ENCODE data around the gene LRIG1.

The LRIG1 gene

GRCh38 chr3:66467996-66468735, 32.7 kb downstream of the LRIG1 start:
- no peak for DNase-seq

DNA sequence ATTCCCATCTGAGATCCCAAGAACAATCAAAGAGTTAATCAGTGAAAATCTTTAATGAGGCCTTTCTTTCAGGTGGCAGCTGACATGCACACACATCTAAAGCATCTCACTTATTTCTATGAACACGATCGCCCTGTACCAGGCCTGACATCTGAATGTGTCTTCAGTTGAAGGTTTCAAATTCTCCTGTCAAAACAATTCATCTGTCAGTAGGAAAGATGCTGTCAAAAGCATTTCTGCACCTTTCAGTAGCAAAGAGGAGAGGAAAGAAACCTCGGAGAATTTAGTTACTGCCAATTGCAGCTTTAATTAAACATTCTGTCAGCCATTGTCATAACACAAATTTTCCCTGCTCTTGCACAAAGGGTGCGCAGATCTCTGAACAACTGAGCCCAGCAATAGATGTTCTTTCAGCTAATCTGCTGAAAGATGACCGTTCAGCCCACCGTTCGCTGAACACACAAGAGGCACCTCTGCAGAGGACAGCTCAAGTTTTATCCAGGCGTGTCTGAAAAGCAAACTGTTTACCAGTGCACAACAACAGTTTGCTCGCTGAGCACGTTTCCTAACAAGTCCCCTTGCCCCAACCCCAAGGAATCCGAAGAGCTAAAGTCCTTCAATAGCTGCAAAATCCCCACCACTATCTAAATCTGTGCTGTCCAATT, 34.1 kb downstream of the LRIG1 start:
- no peak for DNase-seq

DNA sequence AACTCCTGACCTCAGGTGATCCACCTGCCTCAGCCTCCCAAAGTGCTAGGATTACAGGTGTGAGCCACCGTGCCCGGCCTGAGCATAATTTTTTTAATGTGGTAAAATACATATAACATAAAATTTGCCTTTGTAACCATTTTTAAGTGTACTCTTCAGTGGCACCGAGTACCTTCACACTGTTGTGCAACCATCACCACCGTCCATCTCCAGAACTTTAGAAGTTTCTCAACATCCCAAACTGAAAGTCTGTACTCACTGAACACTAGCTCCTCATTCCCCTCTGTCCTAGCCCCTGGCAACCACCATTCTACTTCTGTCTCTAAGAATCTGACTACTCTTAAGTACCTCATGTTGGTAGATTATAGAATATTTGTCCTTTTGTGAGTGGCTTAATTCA, 35.2 kb downstream of the LRIG1 start:
- no peak for DNase-seq

DNA sequence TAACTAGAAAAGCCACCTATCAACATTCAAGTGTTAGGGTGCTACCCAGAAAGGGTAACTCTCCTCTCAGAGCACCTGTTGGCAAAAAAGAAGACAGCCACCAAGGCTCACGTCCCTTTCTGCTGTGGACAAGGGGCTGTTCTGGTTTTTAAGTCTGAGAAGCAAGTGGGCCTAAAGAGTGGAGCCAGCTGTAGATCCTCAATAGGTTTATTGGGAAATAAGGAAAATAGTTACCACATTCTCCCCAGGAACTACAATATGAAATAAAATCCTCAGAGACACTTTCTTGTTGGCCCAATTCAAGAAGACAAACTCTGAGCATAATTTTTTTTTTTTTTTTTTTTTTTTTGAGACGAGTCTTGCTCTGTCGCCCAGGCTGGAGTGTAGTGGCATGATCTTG, 35.8 kb downstream of the LRIG1 start:
- DNase-seq, result no peak

DNA sequence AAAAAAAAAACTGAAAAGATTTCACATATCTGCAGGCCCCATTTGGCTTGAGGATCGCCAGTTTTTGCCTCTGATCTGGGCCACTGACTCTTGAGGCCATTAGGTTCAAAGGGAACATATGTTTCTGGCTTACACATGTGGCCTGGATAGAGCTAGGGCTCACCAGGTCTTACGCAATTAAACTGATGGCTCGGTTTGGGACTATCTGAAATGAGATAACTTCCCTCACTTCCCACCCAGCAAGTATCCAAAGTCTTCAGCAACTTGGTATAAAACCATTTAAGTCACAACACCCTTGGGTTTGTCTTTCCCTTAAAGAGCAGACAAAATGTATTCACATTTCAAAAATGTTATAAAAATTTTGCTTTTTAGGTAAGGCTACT, 36.3 kb downstream of the LRIG1 start:
- no peak for DNase-seq

DNA sequence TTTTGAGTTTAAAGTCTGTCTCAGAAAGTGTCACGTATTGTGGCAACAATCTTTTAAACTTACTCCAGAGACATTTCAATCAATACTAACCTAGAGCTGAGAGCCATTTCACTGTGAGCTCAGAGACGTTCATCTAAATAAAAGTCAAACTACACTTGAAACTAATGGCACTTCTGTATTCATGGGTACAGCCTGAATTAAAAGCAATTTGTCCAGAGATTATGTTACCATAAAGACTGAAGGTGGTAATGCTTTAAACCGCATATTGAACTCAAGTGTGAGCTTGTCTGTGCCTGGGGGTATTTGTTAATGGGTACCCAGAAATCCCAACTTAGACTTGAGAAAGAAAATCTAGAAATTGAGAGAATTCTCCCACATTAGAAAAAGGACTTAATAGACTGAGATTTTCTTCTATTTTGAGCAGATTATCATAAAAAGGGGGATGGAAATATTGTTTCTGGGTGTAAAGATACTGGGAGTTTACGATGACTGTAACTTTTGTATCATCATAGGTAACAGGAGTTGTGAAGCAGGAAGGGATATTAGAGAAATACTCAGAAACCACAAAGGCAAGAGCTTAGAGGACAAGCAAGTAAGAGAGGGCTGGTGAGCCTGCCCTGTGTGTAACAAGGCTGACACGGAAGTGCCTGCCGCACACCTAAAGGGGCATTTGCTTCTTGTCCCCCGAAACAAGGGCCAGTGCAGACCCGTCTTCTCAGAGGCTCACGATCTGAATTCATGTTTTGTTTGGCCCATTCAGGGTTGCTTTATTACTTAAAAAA, 36.9 kb downstream of the LRIG1 start:
- DNase-seq, result no peak

GRCh38 chr3:66463054-66463631, 37.7 kb downstream of the LRIG1 start:
- no peak for DNase-seq

- no peak for DNase-seq
These were observed 43.6 kb downstream of the LRIG1 start for GRCh38 chr3:66457252-66457651.

- no peak for DNase-seq
These were observed 44.1 kb downstream of the LRIG1 start for GRCh38 chr3:66456711-66457173.

GRCh38 chr3:66454464-66454859, 46.4 kb downstream of the LRIG1 start:
- no peak for DNase-seq

DNA sequence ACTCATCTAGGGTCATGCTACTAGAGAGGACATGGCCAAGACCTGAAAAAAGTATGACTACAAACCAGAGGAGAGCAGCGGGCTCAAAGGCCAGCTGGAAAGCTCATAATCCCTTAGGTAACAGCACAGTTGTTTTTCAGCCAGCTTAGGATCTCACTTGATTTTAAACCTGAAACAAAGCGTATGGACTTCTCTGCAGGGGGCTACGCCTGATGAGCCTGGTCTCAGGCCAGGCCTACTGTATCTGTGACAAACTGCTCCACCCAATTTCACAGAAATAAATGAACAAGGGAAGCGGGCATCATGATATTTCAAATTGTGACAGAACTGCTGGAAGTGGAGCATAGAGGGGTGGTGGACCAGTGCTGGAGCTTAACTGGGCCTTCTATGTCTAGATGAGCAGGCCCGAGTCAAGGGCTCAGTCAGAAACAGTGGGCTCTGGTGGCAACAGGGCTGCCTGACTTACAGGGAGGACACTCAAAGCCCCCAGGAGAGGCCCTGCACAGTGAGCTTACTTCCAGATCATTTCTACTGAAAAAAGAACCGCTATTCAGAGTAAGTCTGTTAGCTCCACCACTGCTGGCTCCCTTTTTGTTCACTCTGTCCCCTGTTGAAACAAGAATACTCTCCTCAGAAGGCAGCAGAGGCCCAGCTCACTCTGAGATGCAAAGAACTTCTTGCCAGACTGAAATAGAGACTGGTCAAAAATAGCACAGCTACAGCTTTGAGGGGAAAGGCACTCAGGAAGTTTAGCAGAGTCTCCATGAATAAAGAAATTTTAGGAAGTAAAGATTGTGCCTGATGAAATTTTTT, 47.0 kb downstream of the LRIG1 start:
- DNase-seq, result no peak

GRCh38 chr3:66452303-66453011, 48.4 kb downstream of the LRIG1 start:
- DNase-seq, result no peak

- DNase-seq, result no peak
These were observed 49.1 kb downstream of the LRIG1 start for GRCh38 chr3:66451766-66452165.

- no peak for DNase-seq
These were observed 50.3 kb downstream of the LRIG1 start for GRCh38 chr3:66450390-66451022.

- no peak for DNase-seq
These were observed 51.3 kb downstream of the LRIG1 start for GRCh38 chr3:66449411-66449974.

DNA sequence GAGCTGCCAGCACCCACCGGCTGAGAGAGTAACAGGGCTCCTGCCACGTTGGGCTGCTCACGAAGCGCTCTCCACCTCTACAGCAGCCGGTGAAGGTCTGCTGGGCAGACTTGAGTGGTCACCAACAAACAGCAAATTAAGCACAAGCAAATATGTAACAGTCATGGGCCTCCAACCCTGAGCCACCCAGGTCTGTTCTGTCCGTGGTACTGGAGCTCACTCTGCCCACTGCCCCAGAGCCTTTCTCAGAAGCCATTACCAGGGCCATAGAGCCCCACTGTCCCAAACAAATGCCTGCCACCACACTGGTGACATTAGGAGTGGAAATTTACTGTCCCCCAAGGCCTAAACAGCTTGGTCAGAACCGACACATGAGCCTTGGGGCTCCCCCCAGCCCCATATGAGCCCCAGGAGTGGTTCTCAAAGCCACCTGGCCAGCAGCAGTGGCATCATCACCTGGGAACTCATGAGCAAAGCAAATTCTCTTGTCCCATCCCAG, 56.6 kb downstream of the LRIG1 start:
- DNase-seq, result no peak

DNA sequence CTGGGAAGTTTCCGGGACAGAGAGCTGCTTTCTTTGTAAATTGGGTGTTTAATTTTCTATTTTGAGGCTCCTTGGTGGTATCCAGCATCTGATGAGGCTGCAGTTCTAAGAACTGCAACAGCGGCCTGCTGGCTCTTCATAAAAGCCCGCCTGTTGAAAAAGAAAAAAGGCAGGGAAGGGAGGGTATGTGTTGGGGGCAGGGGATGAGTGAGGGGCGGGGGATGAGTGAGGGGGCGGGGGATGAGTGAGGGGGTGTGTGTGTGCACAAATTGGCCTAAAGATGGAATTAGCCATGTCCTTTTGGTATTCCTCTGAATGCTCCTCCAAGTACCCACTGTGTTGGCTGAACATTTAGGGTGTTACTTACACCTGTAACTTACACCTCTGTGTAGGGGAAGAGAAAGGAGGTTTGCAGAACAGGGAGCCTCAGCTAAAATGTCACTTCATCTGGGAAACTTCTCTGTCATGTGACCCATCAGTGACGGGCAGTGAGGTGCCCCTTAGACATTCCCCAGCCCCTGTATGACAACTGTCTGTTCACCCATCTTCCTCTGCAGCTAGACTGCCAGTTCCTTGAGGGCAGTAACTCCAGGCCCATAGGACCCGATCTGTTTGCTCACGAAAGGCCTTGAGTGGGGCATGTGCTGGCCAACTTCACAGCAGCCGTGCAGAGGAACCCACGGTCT, 57.6 kb downstream of the LRIG1 start:
- no peak for DNase-seq

DNA sequence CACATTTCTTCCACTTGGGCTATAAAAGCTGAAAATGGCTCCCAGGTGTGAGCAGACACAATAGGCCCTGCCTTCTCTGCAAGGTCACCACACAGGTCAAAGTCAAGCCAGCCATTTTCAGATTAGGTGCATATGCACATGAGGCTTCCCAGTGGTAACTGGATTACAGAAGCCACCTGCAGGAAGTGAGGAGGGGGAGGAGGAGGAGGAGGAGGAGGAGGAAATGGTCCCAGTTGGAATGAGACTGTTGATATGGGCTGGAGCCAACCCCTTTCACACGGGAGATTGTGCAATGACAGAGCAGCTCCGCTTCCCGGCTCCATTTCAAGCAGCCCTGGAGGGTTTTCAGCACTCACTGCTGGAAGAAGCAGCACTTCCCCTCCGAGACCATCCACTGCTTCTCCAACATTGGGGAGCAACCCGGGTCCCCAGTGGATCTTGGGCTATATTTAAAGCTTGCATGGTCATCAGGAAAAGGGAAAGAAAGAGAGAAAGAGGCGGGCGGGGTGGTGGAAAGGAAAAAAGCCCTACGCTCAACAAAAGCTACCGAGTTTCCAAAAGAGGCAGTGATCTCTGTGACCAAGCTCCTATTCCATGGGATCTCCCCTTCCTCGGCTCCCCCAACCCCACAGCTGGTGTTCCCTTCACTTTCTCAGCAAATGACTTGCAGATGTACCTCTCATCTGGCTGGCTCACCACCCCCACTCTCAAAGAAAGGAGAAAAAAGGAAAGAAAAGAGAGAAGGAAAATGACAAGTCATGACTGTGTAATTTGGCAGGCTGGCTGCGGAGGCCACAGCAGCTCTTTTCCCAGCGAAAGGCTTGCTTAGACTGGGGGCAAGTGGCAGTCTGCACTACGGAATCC, 58.3 kb downstream of the LRIG1 start:
- DNase-seq, result no peak

- no peak for DNase-seq
These were observed 59.1 kb downstream of the LRIG1 start for GRCh38 chr3:66441692-66442091.

Measured in effector CD4-positive, alpha-beta T cell (primary cell).